Measurements from ENCODE around the gene RCOR2.

Gene RCOR2

GRCh38 chr11:63888170-63889086 is 28.5 kb downstream of the RCOR2 start:
- peak overlapping the region; percentile 23 for H3K4me3 ChIP-seq (ENCODE audit: low read depth, low read length)
- no peak for TF ChIP-seq CTCF (conservative IDR thresholded peaks at IDR 0.05; ENCODE audit: low read depth, low read length)
- peak; percentile 65 for DNase-seq (ENCODE audit: low read depth)

GRCh38 chr11:63887386-63887999 is 29.5 kb downstream of the RCOR2 start:
- no peak for DNase-seq (ENCODE audit: low read depth)
- no peak for TF ChIP-seq CTCF (conservative IDR thresholded peaks at IDR 0.05; ENCODE audit: low read depth, low read length)
- no peak overlapping the region for H3K4me3 ChIP-seq (ENCODE audit: low read depth, low read length)

DNA sequence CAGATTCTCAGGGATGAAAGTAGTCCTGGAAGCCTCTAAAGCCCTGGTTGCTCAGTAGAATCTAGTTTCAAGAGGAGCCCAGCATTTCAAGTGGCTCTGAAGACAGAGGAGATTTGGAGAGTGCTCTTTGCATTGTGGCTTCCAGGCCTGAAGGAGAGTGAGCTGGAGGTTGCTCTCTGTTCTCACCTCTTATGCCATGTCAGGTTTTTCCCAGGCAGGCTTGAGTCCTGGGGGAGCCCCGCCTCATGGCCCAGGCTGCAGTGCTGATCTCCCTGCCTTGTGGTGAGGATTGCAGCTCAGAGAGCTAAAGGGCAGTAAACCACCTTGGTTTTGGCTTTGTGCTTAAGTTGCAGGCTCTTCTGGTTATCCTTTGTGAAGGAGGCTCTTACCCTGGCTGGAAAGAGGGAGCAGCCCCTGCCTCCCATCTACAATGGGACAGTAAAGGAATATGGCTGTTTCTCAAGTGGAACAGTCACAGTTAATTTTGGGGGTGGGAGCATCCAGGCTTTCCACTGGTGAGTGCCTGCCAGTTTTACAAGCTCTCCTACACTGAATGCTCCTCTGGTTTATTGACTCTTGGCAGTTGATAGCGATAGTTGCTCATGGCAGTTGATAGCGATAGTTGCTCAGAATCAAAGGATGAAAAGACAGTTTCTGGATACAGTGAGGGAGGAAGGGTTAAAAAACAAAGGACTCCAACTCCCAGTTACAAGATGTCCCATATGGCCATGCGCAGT is 32.6 kb downstream of the RCOR2 start:
- no peak overlapping the region for H3K4me3 ChIP-seq (ENCODE audit: low read depth, low read length)
- DNase-seq (ENCODE audit: low read depth), result peak; percentile 44
- no peak for TF ChIP-seq CTCF (conservative IDR thresholded peaks at IDR 0.05; ENCODE audit: low read depth, low read length)

- H3K4me3 ChIP-seq (ENCODE audit: low read depth, low read length), result no peak overlapping the region
- no peak for TF ChIP-seq CTCF (conservative IDR thresholded peaks at IDR 0.05; ENCODE audit: low read depth, low read length)
- no peak for DNase-seq (ENCODE audit: low read depth)
These were observed 33.2 kb downstream of the RCOR2 start for GRCh38 chr11:63883791-63884190.

DNA sequence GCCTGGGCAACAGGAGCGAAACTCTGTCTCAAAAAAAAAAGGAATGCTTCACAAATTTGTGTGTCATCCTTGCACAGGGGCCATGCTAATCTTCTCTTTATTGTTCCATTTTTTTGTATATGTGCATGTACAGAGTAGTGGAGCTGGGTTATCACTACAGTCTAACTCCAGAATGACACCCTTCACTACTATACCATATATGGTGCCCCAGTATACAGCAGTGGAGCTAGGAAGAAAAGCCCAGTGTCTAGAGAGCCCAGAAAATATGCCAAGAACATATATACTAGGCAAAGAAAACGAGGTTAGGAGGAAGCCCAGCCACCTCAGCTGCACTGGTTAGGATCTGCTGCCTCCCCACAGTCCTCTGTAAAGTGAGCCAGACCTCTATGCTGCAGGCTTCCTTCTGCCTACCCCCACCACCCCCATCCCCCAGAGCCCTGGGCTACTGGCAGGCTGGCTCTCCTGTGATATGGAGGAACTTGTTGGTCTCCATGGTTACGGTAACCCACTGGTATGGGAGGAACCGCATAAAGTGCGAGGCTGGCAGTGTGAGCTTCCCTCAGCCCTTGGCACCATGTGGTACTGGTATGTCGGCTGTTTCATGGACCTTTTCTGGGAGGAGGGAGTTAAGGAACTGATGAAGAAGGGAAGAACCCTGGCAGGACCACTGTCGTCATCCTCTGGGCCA is 34.3 kb downstream of the RCOR2 start:
- H3K4me3 ChIP-seq (ENCODE audit: low read depth, low read length), result no peak overlapping the region
- no peak for TF ChIP-seq CTCF (conservative IDR thresholded peaks at IDR 0.05; ENCODE audit: low read depth, low read length)
- DNase-seq (ENCODE audit: low read depth), result no peak

DNA sequence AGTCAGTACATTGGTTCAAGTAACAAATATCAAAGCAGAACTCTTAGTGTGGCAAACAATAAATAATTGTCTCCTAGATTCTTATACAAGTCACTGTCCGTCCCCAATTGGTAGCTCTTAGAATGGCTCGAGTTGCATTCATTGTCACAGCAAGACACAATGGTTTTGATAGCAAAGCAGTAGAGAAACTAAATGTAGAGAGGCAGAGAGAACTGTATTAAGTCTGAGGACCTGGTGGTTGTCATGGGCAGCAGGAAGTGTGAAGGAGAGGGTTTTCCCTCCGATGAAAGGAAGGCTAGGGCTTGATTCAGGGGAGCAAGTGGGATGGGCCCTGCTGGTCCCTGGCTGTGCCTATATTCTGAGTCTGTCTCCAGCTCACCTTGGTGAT is 36.6 kb downstream of the RCOR2 start:
- no peak for TF ChIP-seq CTCF (conservative IDR thresholded peaks at IDR 0.05; ENCODE audit: low read depth, low read length)
- H3K4me3 ChIP-seq (ENCODE audit: low read depth, low read length), result no peak overlapping the region
- DNase-seq (ENCODE audit: low read depth), result no peak

Data from choroid plexus epithelial cell (primary cell).